HEK293T (cell line): ENCODE data around the gene LRRC75B.

Source experiments
- BHLHE40 ChIP-seq: fragments of 450-650 bp; IDR thresholded peaks from 2 replicates; pipeline ENCODE4 v1.6.1; 2016; ENCODE audit warnings: mild to moderate bottlenecking, moderate library complexity, borderline replicate concordance
- CTBP1 ChIP-seq: fragments of 450-650 bp; IDR thresholded peaks from 2 replicates; pipeline ENCODE4 v1.6.1; 2016; ENCODE audit warnings: borderline replicate concordance
- ELF4 ChIP-seq: fragments of 450-650 bp; IDR thresholded peaks from 2 replicates; pipeline ENCODE4 v1.6.1; 2017; ENCODE audit warnings: antibody characterized with exemption
- FOXK2 ChIP-seq: fragments of 450-650 bp; IDR thresholded peaks from 2 replicates; pipeline ENCODE4 v1.6.1; 2016; ENCODE audit warnings: mild to moderate bottlenecking
- L3MBTL2 ChIP-seq: fragments of 450-650 bp; conservative IDR thresholded peaks from 2 replicates; pipeline ENCODE4 v1.6.1; 2016; ENCODE audit warnings: mild to moderate bottlenecking
- LEF1 ChIP-seq: fragments of 450-650 bp; IDR thresholded peaks from 2 replicates; pipeline ENCODE4 v1.6.1; 2017; ENCODE audit warnings: mild to moderate bottlenecking, borderline replicate concordance
- NFRKB ChIP-seq: fragments of 450-650 bp; IDR thresholded peaks from 2 replicates; pipeline ENCODE4 v1.6.1; 2016; ENCODE audit warnings: mild to moderate bottlenecking, moderate library complexity
- SP1 ChIP-seq: fragments of 450-650 bp; IDR thresholded peaks from 2 replicates; pipeline ENCODE4 v1.6.1; 2017
- SUZ12 ChIP-seq: fragments of 450-650 bp; IDR thresholded peaks from 2 replicates; pipeline ENCODE4 v1.6.1; 2016; ENCODE audit warnings: mild to moderate bottlenecking
- TARDBP ChIP-seq: fragments of 450-650 bp; IDR thresholded peaks from 2 replicates; pipeline ENCODE4 v1.6.1; 2016
- ZNF384 ChIP-seq: fragments of 450-650 bp; IDR thresholded peaks from 2 replicates; pipeline ENCODE4 v1.6.1; 2016
- TF ChIP-seq, protein P1 (sequence below): fragments of 450-650 bp; IDR thresholded peaks from 2 replicates; pipeline ENCODE4 v1.6.1; 2016

DNA sequence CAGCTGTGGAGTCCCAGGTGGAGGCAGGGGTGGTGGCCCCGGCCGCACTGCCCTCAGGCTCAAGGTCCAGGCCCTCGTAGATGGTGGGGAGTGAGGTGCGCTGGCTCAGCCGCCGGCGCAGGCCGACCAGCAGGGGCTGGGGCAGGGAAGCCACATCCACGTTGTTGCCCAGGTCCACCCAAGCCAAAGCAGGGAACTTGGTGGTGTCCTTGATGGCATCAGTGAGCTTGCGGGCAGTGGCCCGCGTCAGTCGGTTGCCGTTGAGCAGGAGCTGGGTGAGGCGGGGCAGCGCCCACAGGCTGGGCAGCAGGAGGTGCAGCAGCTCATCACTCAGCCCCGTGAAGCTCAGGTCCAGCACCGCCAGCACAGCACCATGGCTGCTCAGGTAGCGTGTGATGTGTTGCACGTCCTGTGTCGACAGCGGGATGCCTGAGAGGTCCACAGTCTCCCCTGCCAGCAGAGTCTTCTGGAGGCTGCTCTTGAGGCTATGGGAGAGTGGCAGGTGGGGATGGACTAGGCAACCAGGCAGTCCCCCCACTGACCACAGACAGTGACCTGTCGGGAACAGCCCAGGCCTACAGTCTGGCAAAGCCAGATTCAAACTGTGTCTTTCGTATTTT is 6.8 kb downstream of the LRRC75B start:
- no peak for TF ChIP-seq SP1
- TF ChIP-seq L3MBTL2, result no peak
- TF ChIP-seq SUZ12, result no peak
- no peak for TF ChIP-seq ELF4
- TF ChIP-seq BHLHE40, result no peak
- TF ChIP-seq, protein P1, sequence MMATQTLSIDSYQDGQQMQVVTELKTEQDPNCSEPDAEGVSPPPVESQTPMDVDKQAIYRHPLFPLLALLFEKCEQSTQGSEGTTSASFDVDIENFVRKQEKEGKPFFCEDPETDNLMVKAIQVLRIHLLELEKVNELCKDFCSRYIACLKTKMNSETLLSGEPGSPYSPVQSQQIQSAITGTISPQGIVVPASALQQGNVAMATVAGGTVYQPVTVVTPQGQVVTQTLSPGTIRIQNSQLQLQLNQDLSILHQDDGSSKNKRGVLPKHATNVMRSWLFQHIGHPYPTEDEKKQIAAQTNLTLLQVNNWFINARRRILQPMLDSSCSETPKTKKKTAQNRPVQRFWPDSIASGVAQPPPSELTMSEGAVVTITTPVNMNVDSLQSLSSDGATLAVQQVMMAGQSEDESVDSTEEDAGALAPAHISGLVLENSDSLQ, result no peak
- no peak for TF ChIP-seq CTBP1
- TF ChIP-seq FOXK2, result no peak
- TF ChIP-seq TARDBP, result no peak
- no peak for TF ChIP-seq LEF1
- TF ChIP-seq NFRKB, result no peak
- TF ChIP-seq ZNF384, result no peak
